Muscle layer of duodenum (tissue), 2 donors: ENCODE data around the gene FSD1L.

Source experiments
- H3K27ac ChIP-seq: one replicate; pipeline ENCODE4 v1.7.0; 2013; ENCODE audit warnings: mild to moderate bottlenecking, low read length
- H3K27me3 ChIP-seq: one replicate; pipeline ENCODE4 v1.7.0; 2013; ENCODE audit warnings: low read depth, mild to moderate bottlenecking, control low read depth, low read length
- H3K36me3 ChIP-seq, 2 donors: one replicate each; pipeline ENCODE4 v1.7.0; 2013; ENCODE audit warnings: low read length in 2 of 2, control low read depth in 1 of 2, mild to moderate bottlenecking in 1 of 2; ENCODE audit not compliant: insufficient read depth in 2 of 2, control insufficient read depth in 1 of 2
- H3K4me1 ChIP-seq, 2 donors: one replicate each; pipeline ENCODE4 v1.7.0; 2013; ENCODE audit warnings: low read length in 2 of 2, mild to moderate bottlenecking in 2 of 2, control low read depth in 1 of 2, moderate library complexity in 1 of 2; ENCODE audit not compliant: insufficient read depth in 2 of 2, control insufficient read depth in 1 of 2
- H3K4me3 ChIP-seq, 2 donors: one replicate each; pipeline ENCODE4 v1.7.0; 2013; ENCODE audit warnings: low read length in 2 of 2, low read depth in 1 of 2, mild to moderate bottlenecking in 1 of 2
- H3K9me3 ChIP-seq, 2 donors: one replicate each; pipeline ENCODE4 v1.7.0; 2013; ENCODE audit warnings: low read length in 2 of 2, control low read depth in 1 of 2, mild to moderate bottlenecking in 1 of 2; ENCODE audit not compliant: control insufficient read depth in 1 of 2
- donor health status: healthy.

Gene FSD1L

GRCh38 chr9:105437704-105438103 is 10.1 kb upstream of the FSD1L start:
- Histone ChIP-seq H3K27me3 (no peaks in the 10 kb centered on the region), H3K4me1 (peaks cover 0 to 6% of the 10 kb centered on the region in 2 donors), H3K4me3 (no peak overlapping the region), H3K27ac (no peak overlapping the region), H3K36me3 (no peaks in the 10 kb centered on the region), H3K9me3 (no peaks in the 10 kb centered on the region)

DNA sequence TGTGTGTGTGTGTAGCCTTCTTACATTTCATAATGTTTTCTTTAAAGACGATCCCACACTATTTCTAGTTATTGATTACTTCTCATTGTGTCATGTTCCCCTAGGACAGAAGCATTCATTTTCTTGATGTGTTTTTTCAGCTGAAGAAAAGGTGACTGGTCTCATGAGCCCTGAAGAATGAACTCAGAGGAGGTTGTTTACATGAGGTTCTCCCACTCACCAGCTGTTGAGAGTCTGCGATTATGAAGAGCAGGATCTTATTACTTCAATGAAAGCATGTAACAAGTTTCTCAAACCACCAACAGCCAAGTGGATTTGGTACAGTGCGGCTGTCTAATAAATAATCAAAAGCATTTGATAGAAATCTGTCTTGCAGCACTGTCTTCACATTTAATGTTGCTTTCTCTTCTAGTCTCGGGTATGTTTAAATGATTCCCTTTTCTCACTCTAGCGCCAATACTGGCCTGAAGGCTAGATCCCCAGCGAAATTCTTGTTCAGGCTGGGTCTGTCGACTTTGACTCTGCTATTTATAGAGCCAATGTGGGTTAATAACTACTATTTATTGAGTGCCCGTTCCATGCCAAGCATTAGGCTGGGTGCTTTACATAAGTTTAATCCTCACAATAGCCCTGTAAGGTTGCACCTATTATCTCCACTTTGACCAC is 9.6 kb upstream of the FSD1L start:
- Histone ChIP-seq H3K9me3 (no peaks in the 10 kb centered on the region), H3K4me3 (peak overlapping the region in 1 of 2 donors; percentile 2), H3K36me3 (no peaks in the 10 kb centered on the region), H3K27ac (no peak overlapping the region), H3K27me3 (no peaks in the 10 kb centered on the region), H3K4me1 (no peaks in the 10 kb centered on the region)

- no peaks in the 10 kb centered on the region for H3K36me3 ChIP-seq
- H3K4me3 ChIP-seq = no peak overlapping the region
- H3K27ac ChIP-seq = no peak overlapping the region
- H3K4me1 ChIP-seq = no peaks in the 10 kb centered on the region
- H3K9me3 ChIP-seq = no peaks in the 10 kb centered on the region
- no peaks in the 10 kb centered on the region for H3K27me3 ChIP-seq
Measured at GRCh38 chr9:105439428-105439827, 8.4 kb upstream of the FSD1L start.

GRCh38 chr9:105441616-105442160 is 6.1 kb upstream of the FSD1L start:
- Histone ChIP-seq H3K36me3 (no peaks in the 10 kb centered on the region), H3K9me3 (no peaks in the 10 kb centered on the region), H3K27me3 (no peaks in the 10 kb centered on the region), H3K4me3 (no peak overlapping the region), H3K4me1 (no peaks in the 10 kb centered on the region), H3K27ac (no peak overlapping the region)

DNA sequence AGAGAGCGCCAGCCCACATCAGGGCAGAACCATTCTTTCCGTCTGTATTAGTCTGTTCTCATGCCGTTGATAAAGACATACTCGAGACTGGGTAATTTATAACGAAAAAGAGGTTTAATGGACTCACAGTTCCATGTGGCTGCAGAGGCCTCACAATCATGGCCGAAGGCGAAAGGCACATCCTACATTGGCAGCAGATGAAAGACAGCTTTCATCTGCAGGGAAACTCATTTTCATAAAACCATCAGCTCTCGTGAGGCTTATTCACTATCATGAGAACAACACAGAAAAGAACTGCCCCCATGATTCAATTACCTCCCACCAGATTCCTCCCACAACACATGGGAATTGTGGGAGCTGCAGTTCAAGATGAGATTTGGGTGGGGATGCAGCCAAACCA is 4.7 kb upstream of the FSD1L start:
- Histone ChIP-seq H3K4me1 (no peaks in the 10 kb centered on the region), H3K4me3 (no peak overlapping the region), H3K27ac (no peak overlapping the region), H3K9me3 (no peaks in the 10 kb centered on the region), H3K36me3 (no peaks in the 10 kb centered on the region), H3K27me3 (no peaks in the 10 kb centered on the region)

GRCh38 chr9:105444130-105444529 is 3.7 kb upstream of the FSD1L start:
- no peaks in the 10 kb centered on the region for H3K9me3 ChIP-seq
- no peaks in the 10 kb centered on the region for H3K36me3 ChIP-seq
- peaks cover 0 to 6% of the 10 kb centered on the region in 2 donors for H3K4me1 ChIP-seq
- no peak overlapping the region for H3K27ac ChIP-seq
- H3K4me3 ChIP-seq = no peak overlapping the region
- no peaks in the 10 kb centered on the region for H3K27me3 ChIP-seq

GRCh38 chr9:105445203-105445881 is 2.5 kb upstream of the FSD1L start:
- Histone ChIP-seq H3K27ac (no peak overlapping the region), H3K4me1 (peaks cover 0 to 7% of the 10 kb centered on the region in 2 donors), H3K27me3 (no peaks in the 10 kb centered on the region)

DNA sequence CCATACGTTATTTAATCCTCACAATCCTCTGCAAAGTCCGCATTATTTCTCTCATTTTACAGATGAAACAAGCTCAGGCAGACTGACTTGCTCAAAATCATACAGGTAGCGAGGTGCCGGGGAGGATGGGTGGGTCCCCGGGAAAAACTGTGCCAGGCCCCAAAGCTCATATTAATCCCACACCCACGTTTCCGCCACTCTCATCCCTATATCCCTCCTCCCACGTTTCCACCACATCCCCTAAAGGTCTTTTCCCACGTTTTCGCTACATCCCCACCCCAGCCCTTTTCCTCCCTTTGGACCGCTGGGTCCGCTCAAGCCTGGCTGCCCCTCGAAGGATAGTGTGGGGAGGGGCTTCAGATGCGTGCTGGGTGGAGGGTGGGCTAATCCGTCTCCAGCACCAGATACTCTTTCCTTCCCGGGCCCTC is 434 bp upstream of the FSD1L start:
- Histone ChIP-seq H3K9me3 (no peaks in the 10 kb centered on the region), H3K4me1 (peaks cover 0 to 7% of the 10 kb centered on the region in 2 donors), H3K36me3 (no peaks in the 10 kb centered on the region), H3K4me3 (peak overlapping the region; percentile 88 to 92), H3K27ac (peak overlapping the region; percentile 25), H3K27me3 (no peaks in the 10 kb centered on the region)

More at GRCh38 chr9:105445203-105445881, 2.5 kb upstream of the FSD1L start:
- Histone ChIP-seq H3K36me3 (no peaks in the 10 kb centered on the region), H3K4me3 (no peak overlapping the region), H3K9me3 (no peaks in the 10 kb centered on the region)

DNA sequence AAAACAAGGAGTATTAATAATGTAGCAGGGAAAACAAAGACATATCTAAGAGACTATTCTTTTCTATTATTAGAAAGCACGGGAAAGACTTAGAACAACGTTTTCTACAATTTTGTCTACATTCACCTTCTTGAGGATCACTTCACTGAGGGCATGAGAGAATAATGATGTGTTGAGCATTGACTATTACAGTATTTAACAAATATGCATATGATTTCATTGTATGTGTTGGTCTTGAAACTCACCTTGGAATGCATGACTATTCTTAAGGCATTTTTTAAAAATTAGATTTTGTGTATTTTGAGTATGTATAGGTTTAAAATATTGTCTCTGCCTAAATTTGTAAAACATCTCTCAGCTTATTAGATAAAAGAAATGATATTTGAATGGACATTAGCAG is 1.2 kb downstream of the FSD1L start:
- H3K9me3 ChIP-seq = no peaks in the 10 kb centered on the region
- H3K4me3 ChIP-seq = peak overlapping the region; percentile 88 to 92
- no peaks in the 10 kb centered on the region for H3K36me3 ChIP-seq
- peaks cover 0 to 7% of the 10 kb centered on the region in 2 donors for H3K4me1 ChIP-seq
- no peaks in the 10 kb centered on the region for H3K27me3 ChIP-seq
- peak overlapping the region; percentile 43 for H3K27ac ChIP-seq

GRCh38 chr9:105452185-105452584 is 4.4 kb downstream of the FSD1L start:
- Histone ChIP-seq H3K36me3 (no peaks in the 10 kb centered on the region), H3K27me3 (no peaks in the 10 kb centered on the region), H3K4me3 (no peak overlapping the region), H3K9me3 (no peaks in the 10 kb centered on the region), H3K27ac (no peak overlapping the region), H3K4me1 (peaks cover 0 to 7% of the 10 kb centered on the region in 2 donors)

- H3K27ac ChIP-seq = no peak overlapping the region
- H3K4me1 ChIP-seq = peaks cover 0 to 7% of the 10 kb centered on the region in 2 donors
- H3K27me3 ChIP-seq = no peaks in the 10 kb centered on the region
- no peaks in the 10 kb centered on the region for H3K36me3 ChIP-seq
- H3K9me3 ChIP-seq = no peaks in the 10 kb centered on the region
- no peak overlapping the region for H3K4me3 ChIP-seq
Measured at GRCh38 chr9:105455836-105456475, 8.1 kb downstream of the FSD1L start.
